Measurements from ENCODE around the gene TRAPPC2L.

Gene TRAPPC2L, protein sequence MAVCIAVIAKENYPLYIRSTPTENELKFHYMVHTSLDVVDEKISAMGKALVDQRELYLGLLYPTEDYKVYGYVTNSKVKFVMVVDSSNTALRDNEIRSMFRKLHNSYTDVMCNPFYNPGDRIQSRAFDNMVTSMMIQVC

DNA sequence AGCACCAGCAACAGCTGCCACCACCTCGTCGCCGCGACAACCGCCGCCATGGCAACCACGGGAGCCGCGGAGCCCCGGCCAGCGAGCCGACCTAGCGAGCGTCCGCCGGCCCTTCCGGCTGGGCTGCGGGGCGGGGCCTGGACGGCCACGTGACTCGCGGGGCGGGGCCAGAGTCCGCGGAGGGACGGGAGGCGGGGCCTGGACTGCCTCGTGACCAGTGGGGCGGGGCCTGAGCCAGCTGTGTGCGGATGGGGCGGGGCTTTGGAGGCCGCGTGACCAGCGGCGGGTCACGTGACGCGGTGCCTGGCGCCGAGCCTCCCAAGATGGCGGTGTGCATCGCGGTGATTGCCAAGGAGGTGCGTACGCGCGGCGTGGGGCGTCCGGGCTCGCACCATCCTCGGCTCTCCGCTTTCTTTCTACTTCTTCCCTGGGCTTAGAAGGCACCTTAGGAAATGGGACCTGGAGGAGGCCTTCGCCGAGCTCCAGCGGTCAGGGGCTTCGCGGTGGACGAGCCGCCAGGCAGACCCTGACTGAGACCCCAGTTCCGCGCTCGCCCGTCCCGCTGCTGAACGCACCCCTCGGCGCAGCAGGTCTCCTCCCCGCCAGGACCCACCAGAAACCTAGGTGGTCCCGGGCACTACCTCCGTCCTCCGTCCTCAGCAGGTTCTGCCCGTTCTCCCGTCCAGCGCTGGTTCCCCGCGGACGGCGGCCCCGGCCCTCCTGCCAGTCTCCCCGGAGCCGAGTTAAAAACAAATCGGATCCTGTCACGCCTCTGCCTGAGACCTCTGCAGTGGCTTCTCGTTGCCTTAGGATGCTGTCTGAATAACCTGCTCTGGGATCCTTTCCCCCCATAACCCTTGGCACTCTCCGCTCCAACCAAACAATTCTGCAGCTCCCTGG, at the start of gene TRAPPC2L, which contains the start of gene GALNS:
Gene TRAPPC2L (plus strand): TSS at position 300 of the 900 bp plus-strand sequence. CDS start 24 bp downstream, at position 324.
Gene GALNS (minus strand): TSS at position 120 of the 900 bp plus-strand sequence. CDS start 70 bp downstream, at position 50.
- peak; percentile 99 for DNase-seq

DNA sequence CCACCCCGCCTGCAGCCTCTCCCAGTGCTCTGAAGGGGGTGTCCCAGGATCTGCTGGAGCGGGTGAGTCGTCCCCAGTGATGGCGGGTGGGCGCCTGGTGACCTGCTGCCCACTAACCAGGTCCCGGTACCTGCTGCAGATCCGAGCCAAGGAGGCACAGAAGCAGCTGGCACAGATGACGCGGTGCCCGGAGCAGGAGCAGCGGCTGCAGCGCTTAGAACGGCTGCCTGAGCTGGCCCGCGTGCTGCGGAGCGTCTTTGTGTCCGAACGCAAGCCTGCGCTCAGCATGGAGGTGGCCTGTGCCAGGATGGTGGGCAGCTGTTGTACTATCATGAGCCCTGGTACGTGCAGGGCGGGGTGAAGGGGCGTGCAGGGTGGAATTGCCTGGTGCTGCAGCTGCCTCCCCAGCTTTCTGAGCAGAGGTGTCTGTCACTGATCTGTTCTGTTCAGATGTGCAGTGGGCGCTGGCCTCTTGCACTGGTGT, 49.7 kb upstream of the TRAPPC2L start:
- DNase-seq: peak; percentile 43

DNA sequence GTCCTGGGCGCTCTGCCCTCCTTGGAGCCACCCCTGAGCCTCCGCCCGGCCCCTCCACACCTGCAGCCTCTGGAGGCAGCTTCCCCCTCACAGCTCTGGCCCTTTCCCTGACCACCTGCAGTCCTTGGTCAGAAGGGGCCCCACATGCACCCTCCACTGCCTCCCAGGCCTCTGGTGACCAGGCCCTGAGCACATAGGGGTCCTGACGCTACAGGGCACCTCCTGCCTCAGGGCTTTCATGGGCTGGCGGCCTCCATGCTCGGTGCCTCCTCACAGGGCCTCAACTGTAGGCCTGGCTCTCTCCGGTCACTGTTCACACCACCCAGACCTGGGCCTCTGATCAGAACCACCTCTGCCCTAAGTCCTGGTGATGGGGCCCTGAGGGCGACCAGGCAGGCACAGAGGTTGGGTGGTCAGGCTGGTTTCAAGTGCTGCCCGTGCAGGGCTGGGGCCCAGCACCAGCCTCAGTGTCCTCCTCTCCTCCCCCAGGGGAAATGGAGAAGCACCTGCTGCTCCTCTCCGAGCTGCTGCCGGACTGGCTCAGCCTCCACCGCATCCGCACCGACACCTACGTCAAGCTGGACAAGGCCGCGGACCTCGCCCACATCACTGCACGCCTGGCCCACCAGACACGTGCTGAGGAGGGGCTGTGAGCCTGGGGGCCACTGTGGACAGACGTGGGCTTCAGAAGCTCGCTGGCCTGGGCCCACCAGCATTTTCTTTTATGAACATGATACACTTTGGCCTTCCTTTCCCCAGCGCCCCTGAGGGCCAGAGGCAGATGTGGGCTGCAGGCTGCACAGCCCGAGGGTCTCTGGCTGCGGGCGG, 49.1 kb upstream of the TRAPPC2L start:
- DNase-seq: no peak

DNA sequence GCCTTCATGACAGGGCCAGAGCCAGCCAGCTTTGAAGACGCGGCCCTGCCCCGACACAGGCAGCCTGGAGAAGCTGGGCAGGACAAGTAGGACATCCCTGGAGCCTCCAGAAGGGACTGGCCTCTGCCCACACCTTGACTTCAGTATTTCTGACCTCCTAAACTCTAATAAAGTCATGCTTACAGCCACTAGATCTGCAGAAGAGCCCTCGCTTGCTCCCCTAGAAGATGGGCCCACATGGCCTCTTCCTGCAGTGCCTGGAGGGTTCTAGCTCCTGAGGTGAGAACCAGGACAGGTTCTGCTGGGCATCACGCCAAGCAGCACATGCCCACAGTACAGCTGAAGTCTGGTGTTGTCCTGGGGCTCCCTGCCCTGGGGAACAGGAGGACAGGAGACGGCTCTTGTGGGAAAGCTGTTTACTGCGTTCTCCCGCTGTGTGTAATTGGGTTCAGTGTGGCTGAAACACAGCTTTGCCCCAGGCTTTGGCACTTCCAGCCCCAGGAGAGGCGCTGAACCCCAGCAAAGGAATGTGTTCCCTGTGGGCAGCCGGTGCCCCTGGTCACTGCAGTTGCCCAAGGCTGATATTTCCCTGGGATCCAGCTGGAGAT, 47.8 kb upstream of the TRAPPC2L start:
- DNase-seq: peak; percentile 42

DNA sequence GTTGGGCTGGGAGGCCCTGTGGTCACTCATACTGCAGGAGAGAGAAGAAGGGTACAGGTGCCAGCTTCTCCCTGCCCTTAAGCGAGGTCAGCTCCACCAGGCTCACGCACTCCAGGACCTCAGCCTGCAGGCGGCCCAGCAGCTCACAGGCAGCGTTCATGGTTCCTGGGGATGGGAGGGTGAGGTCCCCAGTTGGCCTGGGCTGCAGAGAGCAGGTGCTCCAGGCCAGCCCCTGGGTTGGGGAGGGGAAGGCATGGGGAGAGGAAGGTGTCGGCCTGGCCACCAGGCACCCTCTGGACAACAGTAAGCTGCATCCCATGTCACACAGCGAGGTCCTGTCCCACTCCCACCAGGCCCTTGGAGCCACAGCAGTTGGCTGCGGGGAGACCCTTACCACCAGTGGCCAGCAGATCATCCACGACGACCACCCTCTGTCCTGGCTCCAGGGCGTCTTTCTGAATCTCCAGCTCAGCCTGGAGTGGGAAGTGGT, 47.2 kb upstream of the TRAPPC2L start:
- DNase-seq: peak; percentile 44

DNA sequence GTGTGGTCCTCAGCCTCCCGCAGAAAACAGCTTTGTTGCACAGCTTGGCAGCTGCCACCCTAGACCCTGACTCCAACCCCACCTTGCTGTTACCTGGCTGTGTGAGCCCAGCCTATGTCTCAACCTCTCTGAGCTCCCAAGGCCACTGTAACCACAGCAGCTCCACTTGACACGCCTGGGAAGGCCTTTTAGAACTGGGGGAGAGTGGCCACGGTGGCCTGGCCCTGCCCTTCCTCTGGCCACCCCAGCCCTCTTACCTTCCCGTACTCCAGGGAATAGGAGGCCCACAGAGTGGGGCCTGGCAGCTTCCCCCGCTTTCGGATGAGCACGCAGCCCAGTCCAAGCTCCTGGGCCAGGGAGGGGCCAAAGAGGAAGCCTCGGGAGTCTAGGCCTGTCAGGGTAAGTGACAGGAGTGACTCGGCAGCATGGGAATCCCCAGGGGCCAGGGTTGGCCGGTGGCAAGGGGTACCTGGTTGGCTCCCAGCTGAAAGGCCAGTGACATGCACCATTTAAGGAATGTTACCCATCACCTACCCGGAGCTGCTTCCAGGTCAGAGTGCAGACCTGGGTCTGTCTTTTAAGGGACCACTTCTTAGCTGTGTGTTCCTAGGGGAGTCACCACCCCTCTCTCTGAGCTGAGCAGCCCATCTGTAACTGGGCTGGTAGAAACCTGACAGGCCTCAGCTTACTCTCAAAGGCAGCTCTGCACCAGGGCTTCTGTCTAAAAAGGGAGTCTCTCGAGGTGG, 46.6 kb upstream of the TRAPPC2L start:
- DNase-seq: peak; percentile 73

DNA sequence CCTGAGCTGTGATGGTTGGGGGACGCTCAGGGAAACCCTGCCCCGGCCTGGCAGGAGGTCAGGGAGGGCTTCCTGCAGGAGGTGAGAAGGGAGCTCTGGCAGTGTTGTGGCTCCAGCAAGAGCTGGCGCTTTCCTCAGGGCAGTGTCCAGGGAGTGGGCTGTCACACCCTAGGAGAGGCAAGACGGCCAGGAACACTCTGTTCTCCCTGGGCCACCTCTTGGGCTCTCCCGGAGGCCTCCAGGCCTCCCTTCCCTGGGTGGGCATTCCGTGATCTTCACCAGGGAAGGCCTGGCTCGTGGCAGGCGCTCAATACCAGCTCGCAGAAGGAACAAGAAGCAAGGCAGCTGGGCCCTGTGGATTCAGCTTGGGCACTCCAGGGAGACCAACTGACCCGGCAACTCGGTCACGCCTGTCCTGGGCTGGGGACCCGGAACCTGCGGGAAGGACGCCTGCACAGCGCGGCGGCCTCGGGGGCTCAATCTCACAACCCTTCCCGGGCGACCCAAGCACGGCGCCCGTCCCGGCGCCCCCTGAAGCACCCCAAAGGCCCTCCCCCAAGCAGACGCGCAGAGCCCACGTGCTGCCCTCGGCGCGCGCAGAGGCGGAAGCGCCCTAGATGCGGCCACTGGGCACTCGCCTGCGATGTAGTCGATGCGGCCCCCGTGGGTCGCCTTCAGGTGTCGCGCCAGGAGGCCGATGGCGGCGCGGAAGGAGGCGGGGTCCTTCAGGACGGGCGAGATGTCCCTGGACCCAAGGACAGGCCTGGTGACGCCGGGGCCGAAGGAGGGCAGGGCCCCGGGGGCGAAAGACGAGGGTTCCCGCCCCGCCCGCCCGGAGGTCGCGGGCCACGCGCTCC, 45.8 kb upstream of the TRAPPC2L start:
- peak; percentile 91 for DNase-seq

DNA sequence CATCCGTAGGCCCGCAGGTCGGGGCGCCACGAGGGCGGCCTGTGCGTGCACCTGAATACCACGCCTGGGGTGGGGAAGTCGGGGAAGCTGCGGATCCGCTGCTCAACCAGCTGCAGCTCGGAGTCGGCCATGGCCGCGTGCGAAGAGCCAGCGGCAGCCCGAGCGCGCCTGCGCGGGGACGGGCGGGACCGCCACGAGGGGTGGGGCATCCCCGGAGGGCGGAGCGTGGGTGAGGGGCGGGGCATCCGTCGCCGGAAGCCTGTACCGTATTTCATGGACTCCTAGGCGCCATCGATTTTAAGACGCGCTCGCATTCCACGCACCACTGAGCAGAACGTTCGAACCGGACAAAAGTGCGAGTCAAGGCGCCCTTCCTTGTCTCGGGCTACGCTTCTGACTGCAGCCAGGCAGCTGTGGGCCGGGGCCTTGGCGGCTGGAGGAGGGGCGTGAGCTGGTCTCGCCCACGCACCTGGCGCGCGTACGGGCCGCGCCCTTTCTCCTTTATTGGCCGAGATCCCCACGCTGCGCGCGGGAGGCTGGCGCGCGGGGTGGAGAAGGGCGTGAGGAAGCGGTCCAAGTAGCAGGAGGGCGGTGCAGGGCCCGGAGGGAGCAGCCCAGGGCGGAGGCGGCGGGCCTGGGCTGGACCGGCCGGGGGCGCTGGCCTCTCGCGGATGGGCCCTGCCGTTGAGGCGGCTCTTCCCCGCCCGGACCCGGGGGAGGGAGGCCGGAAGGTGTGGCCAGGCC, 45.0 kb upstream of the TRAPPC2L start, which contains the start of gene APRT:
Gene APRT (minus strand): TSS at position 160 of the 744 bp plus-strand sequence. CDS start 29 bp downstream, at position 131.
- peak; percentile 92 for DNase-seq

DNA sequence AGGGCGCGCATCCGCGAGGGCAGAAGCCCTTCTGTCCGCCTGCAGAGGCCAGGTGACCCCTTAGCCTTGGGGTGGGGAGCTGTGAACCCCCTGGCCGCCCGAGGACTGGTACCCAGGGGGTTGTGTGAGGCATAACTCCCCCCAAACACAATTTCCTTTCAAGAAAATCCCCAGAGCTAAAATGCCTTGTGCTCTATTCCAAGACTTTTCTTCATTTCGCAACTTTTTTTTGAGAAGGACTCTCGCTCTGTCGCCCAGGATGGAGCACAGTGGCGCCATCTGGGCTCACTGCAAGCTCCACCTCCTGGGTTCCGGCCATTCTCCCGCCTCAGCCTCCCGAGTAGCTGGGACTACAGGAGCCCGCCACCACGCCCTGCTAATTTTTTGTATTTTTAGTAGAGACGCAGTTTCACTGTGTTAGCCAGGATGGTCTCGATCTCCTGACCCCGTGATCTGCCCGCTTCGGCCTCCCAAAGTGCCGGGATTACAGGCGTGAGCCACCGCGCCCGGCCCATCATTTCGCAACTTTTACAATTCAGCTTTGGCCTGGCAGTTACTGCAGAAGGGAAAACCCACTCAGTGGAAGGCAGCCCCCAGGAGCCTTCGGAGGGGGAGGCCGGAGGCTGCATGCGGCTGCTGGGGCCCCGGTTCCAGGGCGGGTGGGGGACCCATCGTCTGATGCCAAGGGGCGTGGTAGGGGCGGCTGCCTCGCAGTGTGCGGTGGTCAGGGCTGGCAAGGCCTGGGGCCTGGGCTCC, 44.2 kb upstream of the TRAPPC2L start:
- DNase-seq: peak; percentile 71

DNA sequence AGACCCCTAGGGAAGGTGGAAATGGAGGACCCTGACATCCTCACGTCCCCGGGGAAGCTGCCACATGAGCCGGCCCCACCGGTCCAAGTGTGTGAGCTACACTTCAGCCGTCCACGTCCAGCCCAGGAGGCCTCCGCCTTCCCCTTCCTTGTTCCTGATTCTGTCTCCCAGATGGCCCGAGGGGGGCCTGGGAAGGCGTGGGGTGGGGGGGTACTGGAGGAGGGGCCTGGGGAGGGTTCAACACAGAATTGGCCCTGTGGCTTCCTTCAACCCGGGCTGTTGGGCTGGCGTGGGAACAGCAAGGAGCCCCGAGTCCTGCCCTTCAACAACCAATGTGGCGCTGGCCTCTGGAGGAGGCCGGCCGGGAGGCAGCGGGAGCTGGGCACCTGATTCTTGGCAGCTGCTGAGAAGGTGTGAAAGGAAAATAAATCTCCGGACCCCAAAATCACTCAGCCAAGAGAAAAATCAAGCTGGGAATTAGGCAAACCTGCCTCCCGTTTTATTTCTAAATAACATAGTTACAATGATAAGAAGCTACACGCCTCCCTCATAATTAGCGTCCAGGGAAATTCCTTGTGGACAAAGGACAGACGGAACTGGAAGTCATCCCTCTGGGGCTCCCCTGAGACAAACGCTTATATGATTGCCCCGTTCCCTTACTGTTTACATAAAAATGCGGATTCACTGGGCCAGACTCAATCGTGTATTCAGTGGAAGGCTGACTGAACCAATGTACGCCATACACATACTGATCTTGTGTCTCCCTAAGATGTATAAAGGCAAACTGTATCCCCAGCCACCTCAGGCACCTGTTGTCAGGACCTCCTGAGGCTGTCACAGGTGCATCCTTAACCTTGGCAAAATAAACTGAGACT, 43.4 kb upstream of the TRAPPC2L start:
- no peak for DNase-seq

DNA sequence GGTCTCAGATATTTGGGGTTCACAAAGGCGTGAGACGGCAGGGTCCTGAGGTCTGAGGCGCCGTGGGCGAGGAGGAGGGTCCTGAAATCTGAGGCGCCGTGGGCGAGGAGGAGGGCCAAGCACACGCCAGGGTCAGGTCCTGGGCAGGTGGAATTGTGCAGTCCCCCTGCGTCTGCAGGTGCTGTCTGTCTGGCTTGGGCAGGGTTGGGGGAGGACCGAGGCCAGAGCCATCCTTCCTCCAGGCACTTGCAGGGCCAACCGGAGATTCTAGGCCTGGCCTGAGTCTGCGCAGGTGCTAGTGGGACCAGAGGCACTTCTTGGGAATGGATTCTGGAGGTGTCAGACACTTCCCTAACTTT, 42.8 kb upstream of the TRAPPC2L start:
- no peak for DNase-seq

DNA sequence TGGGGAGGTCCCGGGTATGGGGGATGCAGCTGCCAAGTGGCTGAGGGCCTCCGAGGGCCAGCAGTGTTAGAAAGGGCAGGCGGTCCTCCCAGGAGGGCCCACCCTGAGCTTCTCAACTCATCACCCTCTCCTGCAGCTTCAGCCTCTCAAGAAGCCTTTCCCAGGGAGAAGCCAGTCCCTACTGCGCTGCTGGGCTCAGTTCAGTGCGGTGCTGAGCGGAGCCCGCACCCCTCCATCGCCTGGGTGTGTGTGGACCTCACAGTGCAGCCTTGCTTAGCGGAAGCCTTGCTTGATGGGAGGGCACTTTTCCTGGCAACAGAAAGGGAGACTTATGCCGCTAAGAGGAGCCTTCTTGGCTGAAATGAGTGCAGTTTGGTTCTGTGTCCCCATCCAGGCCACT, 41.7 kb upstream of the TRAPPC2L start:
- DNase-seq: no peak

DNA sequence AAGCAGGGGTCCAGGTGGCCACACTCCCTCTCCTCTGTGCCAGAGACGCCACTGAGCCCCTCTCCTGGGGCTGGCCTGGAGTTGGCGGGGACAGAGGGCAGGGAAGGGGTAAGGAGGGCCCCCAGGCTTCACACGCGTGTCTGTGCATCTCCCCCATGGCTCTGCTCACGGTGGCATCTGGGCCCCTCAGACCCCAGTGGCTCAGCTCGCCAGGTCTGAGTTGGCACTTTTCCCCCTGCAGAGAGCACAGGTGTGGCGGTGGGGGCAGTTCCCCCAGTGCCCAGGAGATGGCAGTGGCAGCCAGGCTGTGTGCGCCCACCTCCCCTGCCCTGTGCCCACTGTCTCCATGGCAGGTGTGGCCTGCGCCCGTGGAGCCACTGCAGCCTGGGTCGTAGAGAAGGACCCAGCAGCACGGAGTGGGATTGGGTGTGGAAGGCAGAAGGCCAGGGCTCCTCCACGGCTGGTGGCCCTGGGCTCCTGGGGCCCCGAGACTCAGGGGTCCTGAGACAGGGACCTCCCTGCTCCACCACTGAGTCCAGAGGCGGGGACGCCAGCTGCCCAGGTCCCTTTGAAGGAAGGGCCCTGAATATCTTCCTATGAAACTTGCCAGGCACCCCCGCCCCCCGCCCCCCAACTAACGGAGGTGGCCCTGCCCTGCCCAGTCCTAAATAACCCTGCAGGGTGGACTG, 40.9 kb upstream of the TRAPPC2L start:
- peak; percentile 74 for DNase-seq

DNA sequence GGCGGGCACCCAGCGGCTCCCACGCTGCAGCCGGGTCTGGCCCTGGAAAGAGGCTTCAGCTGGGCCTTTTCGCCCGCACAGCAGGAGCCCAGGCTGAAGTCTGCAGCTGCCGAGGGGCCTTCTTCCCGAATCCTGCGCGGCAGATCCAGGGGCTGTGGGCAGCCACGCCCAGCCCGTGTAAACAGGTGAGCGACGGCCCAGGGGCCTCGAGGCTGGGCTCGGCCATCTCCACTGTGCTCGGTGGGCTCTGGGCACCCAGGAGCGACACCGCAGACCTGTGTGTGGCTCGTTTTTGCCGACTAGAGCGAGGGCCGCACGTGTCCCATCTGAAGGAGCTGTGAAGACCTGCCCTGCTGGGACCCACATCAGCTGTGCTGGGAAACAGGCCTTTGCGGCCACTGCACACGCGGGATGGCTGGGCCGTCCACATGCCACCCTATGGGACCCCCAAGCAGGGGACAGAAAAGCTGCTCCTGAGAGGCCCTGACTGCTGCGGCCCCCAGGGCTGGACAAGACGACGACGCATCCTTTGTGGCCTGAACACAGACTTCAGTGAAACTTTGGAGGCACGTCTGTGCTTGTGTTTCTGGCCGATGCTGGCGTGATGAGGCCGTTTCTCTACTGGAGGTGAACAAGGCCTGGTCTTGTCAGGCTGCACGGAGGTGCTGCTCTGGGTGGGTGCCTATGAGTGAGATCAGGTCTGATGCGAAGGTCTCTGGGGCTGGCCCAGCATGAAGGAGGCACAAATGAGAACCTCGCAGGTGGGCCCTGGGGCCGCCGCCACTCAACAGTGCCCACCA, 40.0 kb upstream of the TRAPPC2L start:
- DNase-seq: no peak

DNA sequence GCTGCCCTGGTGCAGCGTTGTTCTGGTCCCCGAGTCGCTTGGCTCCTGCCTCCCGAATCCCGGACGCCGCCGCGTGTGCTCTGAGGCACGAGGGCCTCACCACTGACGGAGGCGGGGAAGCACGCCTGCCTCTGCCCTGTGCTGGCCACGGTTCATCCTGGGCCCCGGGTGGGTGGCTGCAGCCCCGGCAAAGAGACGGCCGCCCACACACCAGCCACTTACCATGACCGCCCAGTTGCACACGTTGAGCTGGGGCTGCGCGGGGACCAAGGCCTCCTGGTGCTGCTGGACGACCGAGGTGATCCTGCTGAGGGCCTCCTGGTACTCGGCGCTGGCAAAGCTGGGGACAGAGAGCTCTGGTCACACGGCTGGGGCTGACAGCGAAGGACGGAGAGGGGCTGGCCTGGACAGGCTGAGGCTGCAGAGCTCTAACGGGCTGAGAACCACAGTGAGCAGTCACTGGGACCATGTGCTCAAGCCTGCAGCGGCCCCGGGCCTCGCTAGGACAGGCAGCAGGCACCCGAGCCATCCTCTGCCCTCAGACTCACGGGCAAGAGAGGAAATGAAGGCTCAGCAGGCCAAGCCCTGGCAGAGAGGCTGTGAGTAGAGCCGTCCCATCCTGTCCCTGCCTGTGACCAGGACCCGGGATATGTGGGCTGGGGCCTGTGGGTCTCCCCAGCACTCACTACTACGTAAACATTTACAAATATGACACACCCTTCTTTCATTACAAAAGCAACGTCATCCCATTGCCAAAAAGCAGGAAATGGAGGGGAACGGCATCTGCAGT, 38.9 kb upstream of the TRAPPC2L start:
- no peak for DNase-seq

DNA sequence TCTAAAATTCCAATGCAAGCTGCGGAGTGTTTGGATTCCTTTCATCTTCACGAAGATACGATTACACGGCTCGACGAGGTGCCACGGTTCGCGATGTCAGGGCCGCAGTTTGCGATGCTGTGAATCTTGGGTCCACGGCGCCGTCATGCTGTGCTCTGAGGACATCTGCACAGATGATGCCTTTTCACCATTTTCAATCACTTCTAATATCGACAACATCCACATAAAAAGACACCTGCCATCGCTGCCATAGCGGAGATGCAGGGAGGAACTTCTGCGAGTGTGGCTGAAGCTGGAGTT, 38.4 kb upstream of the TRAPPC2L start:
- no peak for DNase-seq
